Peyer's patch (tissue), 4 donors: ENCODE data around the gene ZNF396.

Source experiments
- POLR2A ChIP-seq, 2 donors: fragments of 450-650 bp; IDR thresholded peaks; one replicate each; pipeline ENCODE4 v1.5.1; 2017; ENCODE audit warnings: antibody characterized with exemption in 2 of 2, mild to moderate bottlenecking in 2 of 2, moderate library complexity in 2 of 2
- TF ChIP-seq, protein P1 (sequence below), 6 experiments: fragments of 450-650 bp in 4 of 6; fragments of 200-600 bp in 2 of 6; sonication (generic) in 1 of 6; IDR thresholded peaks; one replicate each; pipeline ENCODE4 v1.5.1; 2017 to 2019; ENCODE audit warnings: antibody characterized with exemption in 6 of 6, mild to moderate bottlenecking in 3 of 6, moderate library complexity in 1 of 6

DNA sequence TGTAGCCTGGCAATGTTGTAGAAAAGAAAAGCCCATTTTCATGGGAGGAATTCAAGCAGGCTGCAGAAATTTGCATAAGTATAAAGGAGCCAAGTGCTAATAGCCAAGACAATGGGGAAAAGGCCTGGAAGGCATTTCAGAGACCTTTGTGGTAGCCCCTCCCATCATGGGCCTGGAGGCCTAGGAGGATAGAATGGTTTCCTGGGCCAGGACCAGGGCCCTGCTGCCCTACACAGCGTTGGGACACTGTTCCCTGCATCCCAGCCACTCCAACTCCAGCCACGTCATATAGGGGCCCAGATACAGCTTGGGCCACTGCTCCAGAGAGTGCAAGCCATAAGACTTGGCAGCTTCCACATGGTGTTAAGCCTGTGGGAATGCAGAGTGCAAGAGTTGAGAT is 24.9 kb downstream of the ZNF396 start:
- TF ChIP-seq, protein P1, sequence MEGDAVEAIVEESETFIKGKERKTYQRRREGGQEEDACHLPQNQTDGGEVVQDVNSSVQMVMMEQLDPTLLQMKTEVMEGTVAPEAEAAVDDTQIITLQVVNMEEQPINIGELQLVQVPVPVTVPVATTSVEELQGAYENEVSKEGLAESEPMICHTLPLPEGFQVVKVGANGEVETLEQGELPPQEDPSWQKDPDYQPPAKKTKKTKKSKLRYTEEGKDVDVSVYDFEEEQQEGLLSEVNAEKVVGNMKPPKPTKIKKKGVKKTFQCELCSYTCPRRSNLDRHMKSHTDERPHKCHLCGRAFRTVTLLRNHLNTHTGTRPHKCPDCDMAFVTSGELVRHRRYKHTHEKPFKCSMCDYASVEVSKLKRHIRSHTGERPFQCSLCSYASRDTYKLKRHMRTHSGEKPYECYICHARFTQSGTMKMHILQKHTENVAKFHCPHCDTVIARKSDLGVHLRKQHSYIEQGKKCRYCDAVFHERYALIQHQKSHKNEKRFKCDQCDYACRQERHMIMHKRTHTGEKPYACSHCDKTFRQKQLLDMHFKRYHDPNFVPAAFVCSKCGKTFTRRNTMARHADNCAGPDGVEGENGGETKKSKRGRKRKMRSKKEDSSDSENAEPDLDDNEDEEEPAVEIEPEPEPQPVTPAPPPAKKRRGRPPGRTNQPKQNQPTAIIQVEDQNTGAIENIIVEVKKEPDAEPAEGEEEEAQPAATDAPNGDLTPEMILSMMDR (IDR thresholded peaks at IDR 0.05): no peak
- TF ChIP-seq POLR2A (IDR thresholded peaks at IDR 0.05): no peak
